ENCODE measurements around the gene MMD2. TPM values are rescaled to one million over a fixed set of nuclear protein-coding genes. Genes with fewer than 3 reads are reported as not detected.
"Not testable (repeated sequence)": the region's sequence is repeated elsewhere in the genome, so short reads cannot be mapped to it uniquely, and the experiment has no call there.

The MMD2 gene
- total RNA-seq, 1 donor from 2014 or later: not detected

- Histone ChIP-seq H3K9me3 (no peaks in the 10 kb centered on the region), H3K4me3 (peak overlapping the region; percentile 83)
These were observed 14.8 kb upstream of the MMD2 start for GRCh38 chr7:4973728-4974198.

GRCh38 chr7:4972446-4972845, 13.5 kb upstream of the MMD2 start:
- H3K27me3 ChIP-seq; H3K4me3 ChIP-seq; H3K27ac ChIP-seq; ATAC-seq; DNase-seq; intact Hi-C loops (cut with DNase I); H3K9me3 ChIP-seq; H3K4me1 ChIP-seq: not testable (repeated sequence)
- peaks cover 13% of the 10 kb centered on the region for H3K36me3 ChIP-seq

More at GRCh38 chr7:4973728-4974198, 14.8 kb upstream of the MMD2 start:
- Histone ChIP-seq H3K4me1 (peaks cover 9% of the 10 kb centered on the region), H3K27ac (peak overlapping the region; percentile 83), H3K27me3 (no peaks in the 10 kb centered on the region), H3K36me3 (peaks cover 26% of the 10 kb centered on the region)
- DNase-seq (peak; percentile 96), ATAC-seq (peak; percentile 99)
- TF ChIP-seq CTCF (IDR thresholded peaks at IDR 0.05): peak; percentile 85
- intact Hi-C loops (cut with DNase I): no loop called here

- no peaks in the 10 kb centered on the region for H3K36me3 ChIP-seq
- ATAC-seq (no peak), DNase-seq (no peak)
- TF ChIP-seq CTCF (IDR thresholded peaks at IDR 0.05): no peak
- no peak overlapping the region for H3K4me3 ChIP-seq
- H3K27me3 ChIP-seq: peaks cover 33% of the 10 kb centered on the region
- no peaks in the 10 kb centered on the region for H3K9me3 ChIP-seq
- no peak overlapping the region for H3K27ac ChIP-seq
- H3K4me1 ChIP-seq: no peaks in the 10 kb centered on the region
- intact Hi-C loops (cut with DNase I): no loop called here
These were observed 6.5 kb upstream of the MMD2 start for GRCh38 chr7:4965295-4966022.

- Histone ChIP-seq H3K4me3 (no peak overlapping the region), H3K9me3 (no peaks in the 10 kb centered on the region), H3K36me3 (no peaks in the 10 kb centered on the region), H3K27ac (no peak overlapping the region), H3K4me1 (no peaks in the 10 kb centered on the region), H3K27me3 (peaks cover 36% of the 10 kb centered on the region)
- ATAC-seq: no peak
- no peak for TF ChIP-seq CTCF (IDR thresholded peaks at IDR 0.05)
- DNase-seq: no peak
- intact Hi-C loops (cut with DNase I): no loop called here
These were observed 5.5 kb upstream of the MMD2 start for GRCh38 chr7:4964506-4964905.

GRCh38 chr7:4962872-4963775, 4.1 kb upstream of the MMD2 start:
- Histone ChIP-seq H3K36me3 (no peaks in the 10 kb centered on the region), H3K27ac (no peak overlapping the region), H3K9me3 (no peaks in the 10 kb centered on the region), H3K4me1 (no peaks in the 10 kb centered on the region), H3K27me3 (peaks cover 47% of the 10 kb centered on the region), H3K4me3 (no peak overlapping the region)
- TF ChIP-seq CTCF (IDR thresholded peaks at IDR 0.05): no peak
- intact Hi-C loops (cut with DNase I): no loop called here
- DNase-seq (peak; percentile 56), ATAC-seq (no peak)

GRCh38 chr7:4960363-4960762, 1.4 kb upstream of the MMD2 start:
- ATAC-seq: no peak
- H3K4me3 ChIP-seq: no peak overlapping the region
- TF ChIP-seq CTCF (IDR thresholded peaks at IDR 0.05): no peak

More at GRCh38 chr7:4960363-4960762, 1.4 kb upstream of the MMD2 start:
- no peaks in the 10 kb centered on the region for H3K9me3 ChIP-seq
- H3K36me3 ChIP-seq: no peaks in the 10 kb centered on the region
- intact Hi-C loops (cut with DNase I): no loop called here
- H3K27me3 ChIP-seq: peaks cover 58% of the 10 kb centered on the region
- no peak for DNase-seq
- no peak overlapping the region for H3K27ac ChIP-seq
- no peaks in the 10 kb centered on the region for H3K4me1 ChIP-seq
